ENCODE measurements around the gene FXYD6.

GRCh38 chr11:117913736-117914397 lies 37.4 kb upstream of the FXYD6 start:
- TF ChIP-seq CTCF (IDR thresholded peaks at IDR 0.05): no peak
- no peak for TF ChIP-seq POLR2A (IDR thresholded peaks at IDR 0.05)
